H9 (cell line): ENCODE data around the gene SPARCL1. TPM values are rescaled to one million over a fixed set of nuclear protein-coding genes. Genes with fewer than 3 reads are reported as not detected.

ENCODE experiments used
- DNase-seq: peaks from one replicate; pipeline ENCODE4 v3.0.0-alpha.2; 2017
- H2AFZ ChIP-seq: one replicate; pipeline ENCODE4 v1.6.1; 2013; ENCODE audit warnings: mild to moderate bottlenecking, low read length, control low read depth, moderate library complexity
- H2AK5ac ChIP-seq: 2 replicates; pipeline ENCODE4 v1.6.1; 2013; ENCODE audit warnings: low read length, control low read depth, mixed read lengths; ENCODE audit not compliant: insufficient read length
- H2BK120ac ChIP-seq: one replicate; pipeline ENCODE4 v1.6.1; 2013; ENCODE audit warnings: low read depth, mild to moderate bottlenecking, low read length, control low read depth, inconsistent platforms; ENCODE audit not compliant: poor library complexity, severe bottlenecking
- H2BK12ac ChIP-seq: 2 replicates; pipeline ENCODE4 v1.6.1; 2013; ENCODE audit warnings: low read length, control low read depth, mixed read lengths, low read depth; ENCODE audit not compliant: insufficient read length
- H2BK15ac ChIP-seq: 2 replicates; pipeline ENCODE4 v1.6.1; 2013; ENCODE audit warnings: low read depth, low read length, control low read depth
- H2BK20ac ChIP-seq: one replicate; pipeline ENCODE4 v1.6.1; 2013; ENCODE audit warnings: low read depth, mild to moderate bottlenecking, low read length, control low read depth, inconsistent platforms; ENCODE audit not compliant: poor library complexity, severe bottlenecking
- H2BK5ac ChIP-seq: 2 replicates; pipeline ENCODE4 v1.6.1; 2013; ENCODE audit warnings: low read length, control low read depth, mixed read lengths; ENCODE audit not compliant: insufficient read length
- H3K14ac ChIP-seq: 2 replicates; pipeline ENCODE4 v1.6.1; 2013; ENCODE audit warnings: low read length, control low read depth; ENCODE audit not compliant: insufficient read depth
- H3K18ac ChIP-seq: 2 replicates; pipeline ENCODE4 v1.6.1; 2013; ENCODE audit warnings: low read depth, mild to moderate bottlenecking, mixed read lengths, low read length, control low read depth; ENCODE audit not compliant: insufficient read length
- H3K23ac ChIP-seq: 2 replicates; pipeline ENCODE4 v1.6.1; 2013; ENCODE audit warnings: low read length, control low read depth, mixed read lengths, low read depth; ENCODE audit not compliant: insufficient read length
- H3K23me2 ChIP-seq: 2 replicates; pipeline ENCODE4 v1.6.1; 2013; ENCODE audit warnings: low read depth, mild to moderate bottlenecking, mixed read lengths, low read length, control low read depth; ENCODE audit not compliant: insufficient read length, poor library complexity, severe bottlenecking
- H3K27ac ChIP-seq: 2 replicates; pipeline ENCODE4 v1.5.1; 2013; ENCODE audit warnings: low read length, control low read depth, mixed read lengths, low read depth; ENCODE audit not compliant: insufficient read length
- H3K27me3 ChIP-seq: 2 replicates; pipeline ENCODE4 v1.6.1; 2013; ENCODE audit warnings: low read length, control low read depth, inconsistent platforms; ENCODE audit not compliant: insufficient read depth
- H3K4ac ChIP-seq: 2 replicates; pipeline ENCODE4 v1.6.1; 2013; ENCODE audit warnings: low read depth, mild to moderate bottlenecking, control low read depth, inconsistent platforms, low read length, moderate library complexity
- H3K4me1 ChIP-seq: 2 replicates; pipeline ENCODE4 v1.6.1; 2013; ENCODE audit warnings: low read length, control low read depth, inconsistent platforms; ENCODE audit not compliant: insufficient read depth
- H3K4me2 ChIP-seq: 2 replicates; pipeline ENCODE4 v1.6.1; 2013; ENCODE audit warnings: low read length, control low read depth, mixed read lengths; ENCODE audit not compliant: insufficient read length, insufficient read depth
- H3K56ac ChIP-seq: 2 replicates; pipeline ENCODE4 v1.6.1; 2013; ENCODE audit warnings: low read depth, mild to moderate bottlenecking, mixed read lengths, low read length, control low read depth; ENCODE audit not compliant: insufficient read length
- H3K79me1 ChIP-seq: 2 replicates; pipeline ENCODE4 v1.6.1; 2013; ENCODE audit warnings: low read depth, mild to moderate bottlenecking, moderate library complexity, low read length, control low read depth, inconsistent platforms; ENCODE audit not compliant: insufficient read depth, poor library complexity, severe bottlenecking
- H3K79me2 ChIP-seq: 2 replicates; pipeline ENCODE4 v1.6.1; 2013; ENCODE audit warnings: low read length, control low read depth, inconsistent platforms; ENCODE audit not compliant: insufficient read depth
- H3K9ac ChIP-seq: 2 replicates; pipeline ENCODE4 v1.6.1; 2013; ENCODE audit warnings: low read length, control low read depth, mixed read lengths; ENCODE audit not compliant: insufficient read length; ENCODE audit errors: extremely low read depth
- H3K9me3 ChIP-seq: one replicate; pipeline ENCODE4 v1.6.1; 2013; ENCODE audit warnings: low read depth, low read length, inconsistent platforms; ENCODE audit not compliant: control insufficient read depth
- H3T11ph ChIP-seq: one replicate; pipeline ENCODE4 v1.6.1; 2013; ENCODE audit warnings: mild to moderate bottlenecking, low read length, control low read depth, inconsistent platforms
- H4K20me1 ChIP-seq: one replicate; pipeline ENCODE4 v1.6.1; 2013; ENCODE audit not compliant: control insufficient read depth, insufficient read length, insufficient read depth
- H4K5ac ChIP-seq: 2 replicates; pipeline ENCODE4 v1.6.1; 2013; ENCODE audit warnings: low read depth, mild to moderate bottlenecking, mixed read lengths, low read length, control low read depth; ENCODE audit not compliant: insufficient read length
- H4K8ac ChIP-seq: replicated peaks from 2 replicates; pipeline ENCODE4 v1.6.1; 2013; ENCODE audit warnings: low read length, control low read depth, mixed read lengths, low read depth; ENCODE audit not compliant: insufficient read length
- H4K91ac ChIP-seq: 2 replicates; pipeline ENCODE4 v1.6.1; 2013; ENCODE audit warnings: low read depth, mild to moderate bottlenecking, moderate library complexity, mixed read lengths, low read length, control low read depth; ENCODE audit not compliant: insufficient read length
- H3K27ac Mint-ChIP-seq, 3 experiments: 2 replicates in 2 of 3; 3 replicates in 1 of 3; pipeline ENCODE4 v1.8.0; 2020 to 2021; ENCODE audit warnings: mixed read lengths in 3 of 3, mild to moderate bottlenecking in 1 of 3, moderate library complexity in 1 of 3
- H3K27me3 Mint-ChIP-seq: 2 replicates; pipeline ENCODE4 v1.8.0; 2021; ENCODE audit warnings: low read depth, mild to moderate bottlenecking, moderate library complexity, mixed read lengths
- H3K36me3 Mint-ChIP-seq, 3 experiments: 2 replicates in 2 of 3; 3 replicates in 1 of 3; pipeline ENCODE4 v1.8.0; 2020 to 2021; ENCODE audit warnings: low read depth in 3 of 3, mixed read lengths in 3 of 3; ENCODE audit not compliant: insufficient read depth in 1 of 3
- H3K4me1 Mint-ChIP-seq, 2 experiments: 2 replicates each; pipeline ENCODE4 v1.8.0; 2020; ENCODE audit warnings: mixed read lengths in 2 of 2
- H3K4me3 Mint-ChIP-seq, 2 experiments: 2 replicates in 1 of 2; 3 replicates in 1 of 2; pipeline ENCODE4 v1.8.0; 2020 to 2021; ENCODE audit warnings: mild to moderate bottlenecking in 2 of 2, mixed read lengths in 2 of 2, moderate library complexity in 1 of 2
- H3K9me3 Mint-ChIP-seq, 2 experiments: 2 replicates in 1 of 2; 3 replicates in 1 of 2; pipeline ENCODE4 v1.8.0; 2020; ENCODE audit warnings: mild to moderate bottlenecking in 2 of 2, mixed read lengths in 2 of 2, moderate library complexity in 1 of 2
- CTCF ChIP-seq: fragments of 200-600 bp; sonication (generic); conservative IDR thresholded peaks from 3 replicates; pipeline ENCODE4 v1.8.0; 2021; ENCODE audit warnings: antibody characterized with exemption, mild to moderate bottlenecking
- whole genome bisulfite sequencing: extraction: QIAGEN DNeasy Blood & Tissue Kit; methylation state at CpG from one replicate; pipeline ENCODE4 v1.1.7; 2013; ENCODE audit warnings: missing lambda C conversion rate, low lambda C conversion rate, mixed read lengths; ENCODE audit not compliant: insufficient read length; ENCODE audit errors: extremely low coverage; 5-methylcytosine and 5-hydroxymethylcytosine counted together
- total RNA-seq: library from RNA; stranded (reverse); gene quantifications from 2 replicates; pipeline ENCODE4 v1.2.1, GENCODE V29; 2021

The SPARCL1 gene
- total RNA-seq, 1 experiment from 2014 or later: 0.17 TPM

- H3K9ac ChIP-seq: no peak overlapping the region
- no peak overlapping the region for H3K4me2 ChIP-seq
- no peak overlapping the region for H4K5ac ChIP-seq
- Mint-ChIP-seq H3K27ac (peak overlapping the region in 2 of 3 experiments; percentile 0 to 36; a peak in 1 of 7 replicates), H3K4me3 (peak overlapping the region in 1 of 2 experiments; percentile 47; a peak in 2 of 5 replicates), H3K9me3 (peaks cover 13 to 27% of the 10 kb centered on the region in 2 experiments), H3K27me3 (no peaks in the 10 kb centered on the region; the same call in 1 of the 2 replicates), H3K4me1 (peaks cover 17 to 18% of the 10 kb centered on the region in 2 experiments), H3K36me3 (peaks cover 21 to 24% (median 23%) of the 10 kb centered on the region in 3 experiments)
- no peak overlapping the region for H3K56ac ChIP-seq
- no peak overlapping the region for H2BK12ac ChIP-seq
- no CpG with 5 or more reads among the region's 1 CpG for WGBS
- H2AK5ac ChIP-seq: no peak overlapping the region
- H3K14ac ChIP-seq: no peak overlapping the region
- no peak overlapping the region for H3K23ac ChIP-seq
- H2BK15ac ChIP-seq: no peak overlapping the region
- H2AFZ ChIP-seq: no peak overlapping the region
- TF ChIP-seq CTCF: no peak
- no peak overlapping the region for H3K4ac ChIP-seq
- H4K20me1 ChIP-seq: no peaks in the 10 kb centered on the region
- no peaks in the 10 kb centered on the region for H3K9me3 ChIP-seq
- H3K27me3 ChIP-seq: no peaks in the 10 kb centered on the region; the same call in 1 of the 2 replicates
- H3K4me1 ChIP-seq: peaks cover 5% of the 10 kb centered on the region; the same call in 1 of the 2 replicates
- H3K79me2 ChIP-seq: no peaks in the 10 kb centered on the region
- DNase-seq: no peak
- H4K91ac ChIP-seq: no peak overlapping the region
- H2BK20ac ChIP-seq: no peak overlapping the region
- H3T11ph ChIP-seq: no peak overlapping the region
- no peak overlapping the region for H3K18ac ChIP-seq
- no peak overlapping the region for H2BK120ac ChIP-seq
- H2BK5ac ChIP-seq: no peak overlapping the region
- no peak overlapping the region for H4K8ac ChIP-seq
- H3K79me1 ChIP-seq: no peaks in the 10 kb centered on the region
- H3K27ac ChIP-seq: no peak overlapping the region
- H3K23me2 ChIP-seq: no peaks in the 10 kb centered on the region
These were observed 38.4 kb downstream of the SPARCL1 start for GRCh38 chr4:87490664-87491369.
